PC-9 (cell line): ENCODE results near the gene CACNA1I.

Experiments used
- EZH2 ChIP-seq: fragments of 200-600 bp; sonication (generic); IDR thresholded peaks from 2 replicates; pipeline ENCODE4 v1.8.0; 2017; ENCODE audit warnings: antibody characterized with exemption, low read depth
- TF ChIP-seq, protein P1 (sequence below): fragments of 200-600 bp; sonication (generic); conservative IDR thresholded peaks from 2 replicates; pipeline ENCODE4 v1.6.1; 2017; ENCODE audit warnings: mixed run types, antibody characterized with exemption, mild to moderate bottlenecking, moderate library complexity

DNA sequence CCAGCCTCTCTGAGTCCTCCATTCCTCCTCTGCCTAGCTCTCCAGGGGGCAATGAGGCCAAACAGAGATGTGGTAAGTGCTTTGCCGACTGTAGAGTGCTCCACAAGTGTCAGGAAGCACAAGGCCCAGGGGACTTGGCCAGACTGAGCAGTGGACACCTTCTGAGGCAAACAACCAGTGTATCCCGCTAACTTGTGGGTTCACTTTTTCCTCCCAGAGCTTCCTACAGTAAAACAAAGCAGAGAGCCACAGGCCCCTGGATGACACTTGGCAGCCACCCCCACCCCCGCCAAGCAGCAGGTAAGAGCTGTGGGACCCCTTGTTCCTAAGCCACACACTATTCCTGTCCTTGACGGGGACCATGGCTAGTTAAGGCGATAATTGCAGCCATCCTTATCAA lies 160.9 kb downstream of the CACNA1I start:
- TF ChIP-seq, protein P1, sequence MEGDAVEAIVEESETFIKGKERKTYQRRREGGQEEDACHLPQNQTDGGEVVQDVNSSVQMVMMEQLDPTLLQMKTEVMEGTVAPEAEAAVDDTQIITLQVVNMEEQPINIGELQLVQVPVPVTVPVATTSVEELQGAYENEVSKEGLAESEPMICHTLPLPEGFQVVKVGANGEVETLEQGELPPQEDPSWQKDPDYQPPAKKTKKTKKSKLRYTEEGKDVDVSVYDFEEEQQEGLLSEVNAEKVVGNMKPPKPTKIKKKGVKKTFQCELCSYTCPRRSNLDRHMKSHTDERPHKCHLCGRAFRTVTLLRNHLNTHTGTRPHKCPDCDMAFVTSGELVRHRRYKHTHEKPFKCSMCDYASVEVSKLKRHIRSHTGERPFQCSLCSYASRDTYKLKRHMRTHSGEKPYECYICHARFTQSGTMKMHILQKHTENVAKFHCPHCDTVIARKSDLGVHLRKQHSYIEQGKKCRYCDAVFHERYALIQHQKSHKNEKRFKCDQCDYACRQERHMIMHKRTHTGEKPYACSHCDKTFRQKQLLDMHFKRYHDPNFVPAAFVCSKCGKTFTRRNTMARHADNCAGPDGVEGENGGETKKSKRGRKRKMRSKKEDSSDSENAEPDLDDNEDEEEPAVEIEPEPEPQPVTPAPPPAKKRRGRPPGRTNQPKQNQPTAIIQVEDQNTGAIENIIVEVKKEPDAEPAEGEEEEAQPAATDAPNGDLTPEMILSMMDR, result no peak
- TF ChIP-seq EZH2, result no peak
